Endothelial cell (in vitro differentiated cells): ENCODE measurements around the gene TIMELESS. TPM values are rescaled to one million over a fixed set of nuclear protein-coding genes. Genes with fewer than 3 reads are reported as not detected.
"Not testable (repeated sequence)": the region's sequence is repeated elsewhere in the genome, so short reads cannot be mapped to it uniquely, and the experiment has no call there.

ENCODE experiments used
- DNase-seq: peaks from one replicate; pipeline ENCODE4 v3.0.0; 2021; ENCODE audit warnings: low spot score
- H3K27ac Mint-ChIP-seq: one replicate; pipeline ENCODE4 v1.8.0; 2021; ENCODE audit warnings: mixed read lengths, inconsistent platforms; ENCODE audit not compliant: unreplicated experiment
- H3K27me3 Mint-ChIP-seq: one replicate; pipeline ENCODE4 v1.8.0; 2021; ENCODE audit warnings: mild to moderate bottlenecking, moderate library complexity, mixed read lengths, inconsistent platforms; ENCODE audit not compliant: unreplicated experiment
- H3K36me3 Mint-ChIP-seq: one replicate; pipeline ENCODE4 v1.8.0; 2021; ENCODE audit warnings: mild to moderate bottlenecking, low read depth, mixed read lengths, inconsistent platforms; ENCODE audit not compliant: unreplicated experiment
- H3K4me1 Mint-ChIP-seq: one replicate; pipeline ENCODE4 v1.8.0; 2021; ENCODE audit warnings: mild to moderate bottlenecking, mixed read lengths, inconsistent platforms; ENCODE audit not compliant: unreplicated experiment
- H3K4me3 Mint-ChIP-seq: one replicate; pipeline ENCODE4 v1.8.0; 2021; ENCODE audit warnings: mild to moderate bottlenecking, mixed read lengths, inconsistent platforms; ENCODE audit not compliant: unreplicated experiment
- H3K9me3 Mint-ChIP-seq: one replicate; pipeline ENCODE4 v1.8.0; 2021; ENCODE audit warnings: mixed read lengths, inconsistent platforms; ENCODE audit not compliant: unreplicated experiment
- CTCF ChIP-seq: fragments of 200-600 bp; sonication (generic); IDR thresholded peaks from one replicate; pipeline ENCODE4 v1.5.0; 2021; ENCODE audit warnings: antibody characterized with exemption; ENCODE audit not compliant: unreplicated experiment
- long read RNA-seq: library from polyadenylated mRNA; unstranded; transcript quantifications from one replicate; pipeline ENCODE4 v2.0.0, GENCODE V29; 2020; ENCODE audit not compliant: unreplicated experiment
- total RNA-seq: library from RNA; stranded (reverse); fragmentation: NEBNext Ultra II Directional; extraction: Animal tissue kit (Norgen Biotek cat#: 25700); gene quantifications from one replicate; pipeline ENCODE4 v1.2.1, GENCODE V29; 2021; ENCODE audit not compliant: unreplicated experiment

Gene TIMELESS
- total RNA-seq, result 34.2 TPM
- long read RNA-seq, full-length matches to known transcripts, result 2 of 8 reads
- long read RNA-seq, partial matches to known transcripts, result 2 of 8 reads
- long read RNA-seq, other reads (novel, unspliced or antisense), result 4 of 8 reads

GRCh38 chr12:56448860-56449621 lies at the start of gene TIMELESS:
Gene TIMELESS, minus strand, starts transcription at chr12:56449426. Its CDS starts 15,256 bp downstream, at chr12:56434170.
- H3K9me3 Mint-ChIP-seq, result no peaks in the 10 kb centered on the region
- H3K4me3 Mint-ChIP-seq, result peak within 1 kb of the TSS; percentile 92
- peak within 1 kb of the TSS; percentile 98 for H3K27ac Mint-ChIP-seq
- peak; percentile 83 for DNase-seq
- peaks cover 10% of the 10 kb centered on the region for H3K36me3 Mint-ChIP-seq
- peaks cover 8% of the 10 kb centered on the region for H3K27me3 Mint-ChIP-seq
- H3K4me1 Mint-ChIP-seq, result peaks cover 35% of the 10 kb centered on the region
- no peak for TF ChIP-seq CTCF

GRCh38 chr12:56498126-56498902 lies 49.1 kb upstream of the TIMELESS start:
- not testable (repeated sequence) for DNase-seq, H3K4me1 Mint-ChIP-seq, H3K36me3 Mint-ChIP-seq, H3K27me3 Mint-ChIP-seq, H3K9me3 Mint-ChIP-seq, H3K27ac Mint-ChIP-seq
- H3K4me3 Mint-ChIP-seq, result peak overlapping the region; percentile 28

- not testable (repeated sequence) for H3K27ac Mint-ChIP-seq, H3K9me3 Mint-ChIP-seq, H3K36me3 Mint-ChIP-seq, H3K27me3 Mint-ChIP-seq, H3K4me3 Mint-ChIP-seq, H3K4me1 Mint-ChIP-seq
- peak; percentile 29 for TF ChIP-seq CTCF
- peak; percentile 63 for DNase-seq
Observed at GRCh38 chr12:56496704-56497103, 47.5 kb upstream of the TIMELESS start.

GRCh38 chr12:56494481-56494880 lies 45.3 kb upstream of the TIMELESS start:
- DNase-seq, H3K4me3 Mint-ChIP-seq, H3K27ac Mint-ChIP-seq, H3K9me3 Mint-ChIP-seq, H3K36me3 Mint-ChIP-seq, H3K27me3 Mint-ChIP-seq, H3K4me1 Mint-ChIP-seq: not testable (repeated sequence)

GRCh38 chr12:56494106-56494415 lies 44.8 kb upstream of the TIMELESS start:
- H3K27ac Mint-ChIP-seq, H3K4me1 Mint-ChIP-seq, H3K9me3 Mint-ChIP-seq, H3K4me3 Mint-ChIP-seq, DNase-seq, H3K36me3 Mint-ChIP-seq: not testable (repeated sequence)
- H3K27me3 Mint-ChIP-seq, result peaks cover 12% of the 10 kb centered on the region

GRCh38 chr12:56493409-56494105 lies 44.3 kb upstream of the TIMELESS start:
- not testable (repeated sequence) for H3K4me1 Mint-ChIP-seq, H3K4me3 Mint-ChIP-seq, H3K27ac Mint-ChIP-seq, DNase-seq, H3K9me3 Mint-ChIP-seq, H3K36me3 Mint-ChIP-seq
- peaks cover 16% of the 10 kb centered on the region for H3K27me3 Mint-ChIP-seq
